ENCODE data around the gene PRDM16.

GRCh38 chr1:3440711-3441409 is 371.9 kb downstream of the PRDM16 start:
- no peak for TF ChIP-seq SIN3A (conservative IDR thresholded peaks at IDR 0.05 in 1 of 2, IDR thresholded peaks at IDR 0.05 in 1 of 2; ENCODE audit: low read depth in 1 of 2, low read length in 2 of 2)
- no peak for TF ChIP-seq RAD21 (IDR thresholded peaks at IDR 0.05 in 1 of 2, conservative IDR thresholded peaks at IDR 0.05 in 1 of 2; ENCODE audit: low read depth in 2 of 2, low read length in 2 of 2)
- TF ChIP-seq JUND (IDR thresholded peaks at IDR 0.05; ENCODE audit: low read length) = no peak
- no peak for TF ChIP-seq TAF1 (IDR thresholded peaks at IDR 0.05; ENCODE audit: low read depth, low read length)
- no peak for TF ChIP-seq CTCF (IDR thresholded peaks at IDR 0.05; ENCODE audit: control extremely low read depth in 1 of 3, insufficient read depth in 1 of 3, low read depth in 1 of 3, low read length in 3 of 3)
- no peak for TF ChIP-seq CBX5 (IDR thresholded peaks at IDR 0.05; ENCODE audit: low read depth, low read length)

Data from H1 (cell line).